Measurements from ENCODE around the gene PTPRA. TPM values are rescaled to one million over a fixed set of nuclear protein-coding genes. Genes with fewer than 3 reads are reported as not detected.
A peak's percentile ranks its signal among the peaks of the same experiment; 100 is the strongest.

Gene PTPRA
- total and polyA plus RNA-seq, 2 of the 8 experiments (the other 6 are each of a cell fraction or from before 2014, with no cell fraction given), result 47.7 to 51.3 TPM

- TF ChIP-seq ASH2L (IDR thresholded peaks at IDR 0.05; ENCODE audit: low read length) (no peak), ZNF274 (IDR thresholded peaks at IDR 0.05; ENCODE audit: borderline replicate concordance, extremely low read depth, low read length) (no peak), POU5F1 (IDR thresholded peaks at IDR 0.05; ENCODE audit: low read depth, low read length) (no peak), KDM1A (IDR thresholded peaks at IDR 0.05; ENCODE audit: borderline replicate concordance, low read length) (no peak), SIN3A (conservative IDR thresholded peaks at IDR 0.05 in 1 of 2, IDR thresholded peaks at IDR 0.05 in 1 of 2; ENCODE audit: low read depth in 1 of 2, low read length in 2 of 2) (no peak), POLR2A (IDR thresholded peaks at IDR 0.05; ENCODE audit: control extremely low read depth in 1 of 2, low read depth in 2 of 2, low read length in 2 of 2) (no peak), BCL11A (IDR thresholded peaks at IDR 0.05; ENCODE audit: low read depth in 2 of 2, low read length in 2 of 2) (no peak), RAD21 (IDR thresholded peaks at IDR 0.05 in 1 of 2, conservative IDR thresholded peaks at IDR 0.05 in 1 of 2; ENCODE audit: low read depth in 2 of 2, low read length in 2 of 2) (no peak)
- TF ChIP-seq, protein P1, sequence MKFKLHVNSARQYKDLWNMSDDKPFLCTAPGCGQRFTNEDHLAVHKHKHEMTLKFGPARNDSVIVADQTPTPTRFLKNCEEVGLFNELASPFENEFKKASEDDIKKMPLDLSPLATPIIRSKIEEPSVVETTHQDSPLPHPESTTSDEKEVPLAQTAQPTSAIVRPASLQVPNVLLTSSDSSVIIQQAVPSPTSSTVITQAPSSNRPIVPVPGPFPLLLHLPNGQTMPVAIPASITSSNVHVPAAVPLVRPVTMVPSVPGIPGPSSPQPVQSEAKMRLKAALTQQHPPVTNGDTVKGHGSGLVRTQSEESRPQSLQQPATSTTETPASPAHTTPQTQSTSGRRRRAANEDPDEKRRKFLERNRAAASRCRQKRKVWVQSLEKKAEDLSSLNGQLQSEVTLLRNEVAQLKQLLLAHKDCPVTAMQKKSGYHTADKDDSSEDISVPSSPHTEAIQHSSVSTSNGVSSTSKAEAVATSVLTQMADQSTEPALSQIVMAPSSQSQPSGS (IDR thresholded peaks at IDR 0.05; ENCODE audit: low read length), result no peak
These were observed 170.0 kb downstream of the PTPRA start, which contains the start of gene GNRH2 for GRCh38 chr20:3043322-3043721. TSS of gene GNRH2 (plus strand) at chr20:3043622. CDS start at chr20:3044415, 793 bp downstream.

More at GRCh38 chr20:3043322-3043721, 170.0 kb downstream of the PTPRA start, which contains the start of gene GNRH2:
- Histone ChIP-seq H3K27ac (ENCODE audit: low read depth, low read length) (no peak within 1 kb of the TSS), H3K56ac (replicated peaks; ENCODE audit: insufficient read length, low read depth, low read length) (no peak within 1 kb of the TSS), H3K4me3 (ENCODE audit: extremely low read depth in 1 of 4, insufficient read depth in 2 of 4, low read depth in 3 of 4, low read length in 4 of 4) (no peak within 1 kb of the TSS; a peak in 1 of 8 replicates), H2BK20ac (ENCODE audit: low read length) (no peak within 1 kb of the TSS), H3K23me2 (ENCODE audit: low read depth, low read length) (peaks cover 8% of the 10 kb centered on the region), H3K14ac (ENCODE audit: insufficient read length) (no peak within 1 kb of the TSS), H3K9ac (replicated peaks in 1 of 4; ENCODE audit: extremely low read depth in 1 of 4, low read depth in 3 of 4, low read length in 3 of 4) (no peak within 1 kb of the TSS), H2BK15ac (ENCODE audit: low read length) (0 out of 2 replicates have a peak within 1 kb of the TSS, but pooled peaks have one; percentile 16), H3K79me1 (ENCODE audit: low read depth, low read length) (peaks cover 5% of the 10 kb centered on the region), H2AFZ (ENCODE audit: low read length) (no peak within 1 kb of the TSS), H3K4ac (replicated peaks; ENCODE audit: insufficient read length, low read depth, low read length) (no peak within 1 kb of the TSS), H3K36me3 (ENCODE audit: control insufficient read depth in 2 of 4, insufficient read depth in 4 of 4, low read length in 3 of 4) (peaks cover 8 to 22% (median 18%) of the 10 kb centered on the region in 4 experiments; a peak in 6 of 8 replicates), H3K23ac (ENCODE audit: insufficient read length) (no peak within 1 kb of the TSS), H4K91ac (replicated peaks; ENCODE audit: insufficient read length, low read length) (peak within 1 kb of the TSS; percentile 17), H2BK120ac (replicated peaks; ENCODE audit: low read depth, low read length) (no peak within 1 kb of the TSS), H3K4me2 (ENCODE audit: insufficient read depth in 1 of 2, low read depth in 2 of 2, low read length in 2 of 2) (peak within 1 kb of the TSS in 1 of 2 experiments; percentile 59; a peak in 1 of 4 replicates), H3K79me2 (ENCODE audit: control insufficient read depth in 1 of 2, insufficient read depth in 2 of 2, low read length in 2 of 2) (peaks cover 0 to 6% of the 10 kb centered on the region in 2 experiments; a peak in 1 of 4 replicates), H3K27me3 (replicated peaks in 1 of 4; ENCODE audit: control insufficient read depth in 3 of 4, extremely low read depth in 1 of 4, insufficient read depth in 3 of 4, low read length in 3 of 4) (no peaks in the 10 kb centered on the region), H3K4me1 (replicated peaks in 1 of 4; ENCODE audit: control insufficient read depth in 3 of 4, insufficient read depth in 4 of 4, low read length in 3 of 4) (peaks cover 2 to 12% (median 9%) of the 10 kb centered on the region in 4 experiments; a peak in 6 of 7 replicates), H2AK5ac (ENCODE audit: low read depth, low read length) (no peak within 1 kb of the TSS), H3K9me3 (ENCODE audit: insufficient read depth in 2 of 2, low read depth in 1 of 2, low read length in 1 of 2) (no peaks in the 10 kb centered on the region), H4K20me1 (replicated peaks in 1 of 2; ENCODE audit: control insufficient read depth in 1 of 2, insufficient read depth in 2 of 2, low read length in 2 of 2) (peaks cover 0 to 2% of the 10 kb centered on the region in 2 experiments), H4K8ac (ENCODE audit: extremely low read depth, insufficient read depth, low read length) (peak within 1 kb of the TSS; percentile 29; the same call in 1 of the 2 replicates), H4K5ac (ENCODE audit: insufficient read length, low read depth, low read length) (no peak within 1 kb of the TSS), H2BK5ac (ENCODE audit: low read depth, low read length) (peak within 1 kb of the TSS; percentile 53; the same call in 1 of the 2 replicates), H3K18ac (ENCODE audit: extremely low read depth, low read length) (no peak within 1 kb of the TSS), H2BK12ac (ENCODE audit: low read depth, low read length) (no peak within 1 kb of the TSS)
- FAIRE-seq, result no peak
- WGBS, 2 experiments (ENCODE audit: extremely low coverage in 1 of 2, insufficient coverage in 1 of 2, insufficient read length in 1 of 2, insufficient replicate concordance in 2 of 2, low coverage in 1 of 2, low lambda C conversion rate in 2 of 2, missing lambda C conversion rate in 1 of 2), result 92% methylated on average over 3 of the region's 3 CpGs; no CpG with 5 or more reads in 1 of the 2 experiments
- no peak for DNase-seq (ENCODE audit: low read depth in 1 of 2, low spot score in 2 of 2)
- CTCF ChIA-PET (ENCODE audit: partially characterized antibody), result interaction anchor here (0.6 to 1.5 kb wide), 3 partner anchors 9 to 178 kb away, joined by 3 to 5 read pairs (median 3); no protein-coding TSS in a partner anchor
- POLR2A ChIA-PET (ENCODE audit: partially characterized antibody), result interaction anchor here (1.8 kb wide), 1 partner anchor 29 kb away, joined by 4 read pairs; the partner anchor contains the start of gene OXT
